IMR-90 (cell line): ENCODE results near the gene RARRES1.

ENCODE experiments used
- BHLHE40 ChIP-seq: fragments of 150-350 bp; IDR thresholded peaks from 2 replicates; pipeline ENCODE4 v1.6.1; 2016; ENCODE audit warnings: mild to moderate bottlenecking, low read depth, low read length
- CHD1 ChIP-seq: IDR thresholded peaks from 2 replicates; pipeline ENCODE4 v1.6.1; 2012; ENCODE audit warnings: low read depth, low read length, improper control_type of control experiment
- MAFK ChIP-seq: IDR thresholded peaks from 2 replicates; pipeline ENCODE4 v1.6.1; 2012; ENCODE audit warnings: low read depth, low read length, improper control_type of control experiment
- MXI1 ChIP-seq: IDR thresholded peaks from 2 replicates; pipeline ENCODE4 v1.6.1; 2012; ENCODE audit warnings: low read depth, mild to moderate bottlenecking, low read length, moderate library complexity, borderline replicate concordance
- POLR2A ChIP-seq: IDR thresholded peaks from 2 replicates; pipeline ENCODE4 v1.6.1; 2012; ENCODE audit warnings: mild to moderate bottlenecking, low read depth, low read length
- RAD21 ChIP-seq: IDR thresholded peaks from 2 replicates; pipeline ENCODE4 v1.6.1; 2012; ENCODE audit warnings: low read length, improper control_type of control experiment
- RCOR1 ChIP-seq: IDR thresholded peaks from 2 replicates; pipeline ENCODE4 v1.6.1; 2012; ENCODE audit warnings: mild to moderate bottlenecking, low read length, improper control_type of control experiment; ENCODE audit not compliant: insufficient replicate concordance
- SMC3 ChIP-seq: fragments of 150-350 bp; IDR thresholded peaks from 2 replicates; pipeline ENCODE4 v1.6.1; 2016; ENCODE audit warnings: low read depth, mild to moderate bottlenecking, antibody characterized with exemption, low read length, moderate library complexity
- TF ChIP-seq, protein P1 (sequence below): conservative IDR thresholded peaks from 2 replicates; pipeline ENCODE4 v1.5.1; 2012; ENCODE audit warnings: mild to moderate bottlenecking, low read depth, low read length, improper control_type of control experiment

- TF ChIP-seq, protein P1, sequence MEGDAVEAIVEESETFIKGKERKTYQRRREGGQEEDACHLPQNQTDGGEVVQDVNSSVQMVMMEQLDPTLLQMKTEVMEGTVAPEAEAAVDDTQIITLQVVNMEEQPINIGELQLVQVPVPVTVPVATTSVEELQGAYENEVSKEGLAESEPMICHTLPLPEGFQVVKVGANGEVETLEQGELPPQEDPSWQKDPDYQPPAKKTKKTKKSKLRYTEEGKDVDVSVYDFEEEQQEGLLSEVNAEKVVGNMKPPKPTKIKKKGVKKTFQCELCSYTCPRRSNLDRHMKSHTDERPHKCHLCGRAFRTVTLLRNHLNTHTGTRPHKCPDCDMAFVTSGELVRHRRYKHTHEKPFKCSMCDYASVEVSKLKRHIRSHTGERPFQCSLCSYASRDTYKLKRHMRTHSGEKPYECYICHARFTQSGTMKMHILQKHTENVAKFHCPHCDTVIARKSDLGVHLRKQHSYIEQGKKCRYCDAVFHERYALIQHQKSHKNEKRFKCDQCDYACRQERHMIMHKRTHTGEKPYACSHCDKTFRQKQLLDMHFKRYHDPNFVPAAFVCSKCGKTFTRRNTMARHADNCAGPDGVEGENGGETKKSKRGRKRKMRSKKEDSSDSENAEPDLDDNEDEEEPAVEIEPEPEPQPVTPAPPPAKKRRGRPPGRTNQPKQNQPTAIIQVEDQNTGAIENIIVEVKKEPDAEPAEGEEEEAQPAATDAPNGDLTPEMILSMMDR, result no peak
- TF ChIP-seq POLR2A, result no peak
- no peak for TF ChIP-seq CHD1
- no peak for TF ChIP-seq BHLHE40
- TF ChIP-seq RAD21, result no peak
- no peak for TF ChIP-seq SMC3
- TF ChIP-seq MAFK, result no peak
- no peak for TF ChIP-seq RCOR1
- TF ChIP-seq MXI1, result no peak
Measured at GRCh38 chr3:158775426-158776410, 43.5 kb upstream of the RARRES1 start.
